ENCODE measurements around the gene SWSAP1.

GRCh38 chr19:11378319-11379189 is 4.1 kb downstream of the SWSAP1 start:
- TF ChIP-seq EZH2 (IDR thresholded peaks at IDR 0.05) = no peak
- TF ChIP-seq CTCF (IDR thresholded peaks at IDR 0.05) = peak; percentile 69
- no peak for TF ChIP-seq EZH2phosphoT487 (IDR thresholded peaks at IDR 0.05)
